Glutamatergic neuron (in vitro differentiated cells): Measurements from ENCODE around the gene TGM2. TPM values are rescaled to one million over a fixed set of nuclear protein-coding genes. Genes with fewer than 3 reads are reported as not detected.

ENCODE experiments used
- DNase-seq: peaks from one replicate; pipeline ENCODE4 v3.0.0; 2022
- H3K27ac Mint-ChIP-seq: one replicate; pipeline ENCODE4 v1.8.0; 2020; ENCODE audit warnings: mild to moderate bottlenecking, mixed read lengths, inconsistent platforms; ENCODE audit not compliant: unreplicated experiment
- H3K27me3 Mint-ChIP-seq: one replicate; pipeline ENCODE4 v1.8.0; 2020; ENCODE audit warnings: mild to moderate bottlenecking, moderate library complexity, mixed read lengths, inconsistent platforms; ENCODE audit not compliant: unreplicated experiment
- H3K36me3 Mint-ChIP-seq: one replicate; pipeline ENCODE4 v1.8.0; 2020; ENCODE audit warnings: mild to moderate bottlenecking, mixed read lengths, inconsistent platforms; ENCODE audit not compliant: unreplicated experiment
- H3K4me1 Mint-ChIP-seq: one replicate; pipeline ENCODE4 v1.8.0; 2020; ENCODE audit warnings: mild to moderate bottlenecking, low read depth, mixed read lengths, inconsistent platforms; ENCODE audit not compliant: unreplicated experiment
- H3K4me3 Mint-ChIP-seq: one replicate; pipeline ENCODE4 v1.8.0; 2020; ENCODE audit warnings: mild to moderate bottlenecking, mixed read lengths, inconsistent platforms; ENCODE audit not compliant: unreplicated experiment
- H3K9me3 Mint-ChIP-seq: one replicate; pipeline ENCODE4 v1.8.0; 2020; ENCODE audit warnings: mild to moderate bottlenecking, moderate library complexity, mixed read lengths, inconsistent platforms; ENCODE audit not compliant: unreplicated experiment
- CTCF ChIP-seq: fragments of 200-600 bp; sonication (generic); IDR thresholded peaks from one replicate; pipeline ENCODE4 v1.5.0; 2021; ENCODE audit not compliant: partially characterized antibody, unreplicated experiment
- total RNA-seq: library from RNA; stranded (reverse); fragmentation: NEBNext Ultra II Directional; extraction: Animal tissue kit (Norgen Biotek cat#: 25700); gene quantifications from one replicate; pipeline ENCODE4 v1.2.1, GENCODE V29; 2021; ENCODE audit not compliant: unreplicated experiment

Gene TGM2
- total RNA-seq, 1 donor from 2014 or later: not detected

- H3K36me3 Mint-ChIP-seq: no peaks in the 10 kb centered on the region
- H3K4me3 Mint-ChIP-seq: no peak overlapping the region
- DNase-seq: no peak
- H3K27ac Mint-ChIP-seq: no peak overlapping the region
- peaks cover 7% of the 10 kb centered on the region for H3K27me3 Mint-ChIP-seq
- peaks cover 6% of the 10 kb centered on the region for H3K4me1 Mint-ChIP-seq
- peaks cover 2% of the 10 kb centered on the region for H3K9me3 Mint-ChIP-seq
- no peak for TF ChIP-seq CTCF
These were observed 1.9 kb downstream of the TGM2 start for GRCh38 chr20:38162878-38163875.

GRCh38 chr20:38162149-38162548 lies 2.9 kb downstream of the TGM2 start:
- H3K4me3 Mint-ChIP-seq: no peak overlapping the region
- peaks cover 2% of the 10 kb centered on the region for H3K9me3 Mint-ChIP-seq

GRCh38 chr20:38161412-38161774 lies 3.7 kb downstream of the TGM2 start:
- peaks cover 6% of the 10 kb centered on the region for H3K4me1 Mint-ChIP-seq
- H3K27me3 Mint-ChIP-seq: peaks cover 6% of the 10 kb centered on the region
- H3K4me3 Mint-ChIP-seq: no peak overlapping the region
- no peak for DNase-seq
- no peaks in the 10 kb centered on the region for H3K36me3 Mint-ChIP-seq
- TF ChIP-seq CTCF: no peak
- H3K27ac Mint-ChIP-seq: no peak overlapping the region
- H3K9me3 Mint-ChIP-seq: peaks cover 2% of the 10 kb centered on the region

More at GRCh38 chr20:38162149-38162548, 2.9 kb downstream of the TGM2 start:
- Mint-ChIP-seq H3K27ac (no peak overlapping the region), H3K36me3 (no peaks in the 10 kb centered on the region), H3K4me1 (peaks cover 6% of the 10 kb centered on the region), H3K27me3 (peaks cover 4% of the 10 kb centered on the region)
- no peak for TF ChIP-seq CTCF
- DNase-seq: no peak

GRCh38 chr20:38159957-38160756 lies 4.9 kb downstream of the TGM2 start:
- Mint-ChIP-seq H3K4me3 (no peak overlapping the region), H3K27me3 (peaks cover 6% of the 10 kb centered on the region), H3K36me3 (no peaks in the 10 kb centered on the region), H3K27ac (no peak overlapping the region), H3K9me3 (peaks cover 2% of the 10 kb centered on the region), H3K4me1 (peaks cover 6% of the 10 kb centered on the region)
- TF ChIP-seq CTCF: no peak
- no peak for DNase-seq

GRCh38 chr20:38159566-38159956 lies 5.5 kb downstream of the TGM2 start:
- no peak for DNase-seq

More at GRCh38 chr20:38159566-38159956, 5.5 kb downstream of the TGM2 start:
- no peak for TF ChIP-seq CTCF
- Mint-ChIP-seq H3K4me1 (peaks cover 6% of the 10 kb centered on the region), H3K9me3 (peaks cover 2% of the 10 kb centered on the region), H3K27ac (no peak overlapping the region), H3K36me3 (no peaks in the 10 kb centered on the region), H3K27me3 (peaks cover 6% of the 10 kb centered on the region), H3K4me3 (no peak overlapping the region)
